CD14-positive monocyte (primary cell): ENCODE results near the gene EMID1. TPM values are rescaled to one million over a fixed set of nuclear protein-coding genes. Genes with fewer than 3 reads are reported as not detected.
A peak's percentile ranks its signal among the peaks of the same experiment; 100 is the strongest.

ENCODE experiments used
- DNase-seq, 3 donors: peaks; one replicate each; pipeline ENCODE4 v3.0.0-alpha.2; 2011 to 2022
- H2AFZ ChIP-seq: 2 replicates; pipeline ENCODE4 v1.6.0; 2012; ENCODE audit warnings: mild to moderate bottlenecking, low read depth, low read length, inconsistent platforms; ENCODE audit not compliant: insufficient read depth, poor library complexity, severe bottlenecking
- H3K27ac ChIP-seq, 2 donors: 1 replicate in 1 of 2; 2 replicates in 1 of 2; pipeline ENCODE4 v1.5.1; 2012 to 2013; ENCODE audit warnings: low read length in 2 of 2, control low read depth in 1 of 2, inconsistent platforms in 1 of 2, low read depth in 1 of 2, mild to moderate bottlenecking in 1 of 2
- H3K27me3 ChIP-seq, 2 donors: one replicate each; pipeline versions ENCODE4 v1.6.0 to v1.6.1; 2011 to 2013; ENCODE audit warnings: low read length in 2 of 2; ENCODE audit not compliant: control insufficient read depth in 2 of 2, insufficient read depth in 2 of 2
- H3K36me3 ChIP-seq, 2 donors: replicated peaks in 1 of 2; 1 replicate in 1 of 2; 2 replicates in 1 of 2; pipeline versions ENCODE4 v1.5.1 to v1.6.1; 2012 to 2013; ENCODE audit warnings: low read length in 2 of 2, control low read depth in 1 of 2, inconsistent platforms in 1 of 2, mild to moderate bottlenecking in 1 of 2; ENCODE audit not compliant: insufficient read depth in 2 of 2, control insufficient read depth in 1 of 2
- H3K4me1 ChIP-seq, 2 donors: 1 replicate in 1 of 2; 2 replicates in 1 of 2; pipeline versions ENCODE4 v1.5.1 to v1.6.1; 2012 to 2013; ENCODE audit warnings: low read length in 2 of 2, control low read depth in 1 of 2, inconsistent platforms in 1 of 2, mild to moderate bottlenecking in 1 of 2, moderate library complexity in 1 of 2; ENCODE audit not compliant: insufficient read depth in 2 of 2, control insufficient read depth in 1 of 2
- H3K4me2 ChIP-seq: replicated peaks from 2 replicates; pipeline ENCODE3; 2012; ENCODE audit warnings: low read length, moderate library complexity, mild to moderate bottlenecking; ENCODE audit not compliant: poor library complexity, severe bottlenecking; ENCODE audit errors: extremely low read depth
- H3K4me3 ChIP-seq, 3 experiments: fragments of 200-600 bp in 1 of 3; sonication (generic) in 1 of 3; replicated peaks in 1 of 3; 1 replicate in 2 of 3; 2 replicates in 1 of 3; pipeline ENCODE4 v1.5.1; 2011 to 2013; ENCODE audit warnings: low read length in 3 of 3, mild to moderate bottlenecking in 3 of 3, control low read depth in 2 of 3, low read depth in 2 of 3, inconsistent platforms in 1 of 3, moderate library complexity in 1 of 3
- H3K79me2 ChIP-seq: 2 replicates; pipeline ENCODE4 v1.6.0; 2012; ENCODE audit warnings: mild to moderate bottlenecking, control low read depth, inconsistent platforms, low read length, moderate library complexity; ENCODE audit not compliant: insufficient read depth
- H3K9ac ChIP-seq: 2 replicates; pipeline ENCODE4 v1.6.0; 2017; ENCODE audit warnings: low read length, mild to moderate bottlenecking; ENCODE audit not compliant: insufficient read depth, poor library complexity, severe bottlenecking
- H3K9me3 ChIP-seq, 2 donors: replicated peaks in 1 of 2; 1 replicate in 1 of 2; 2 replicates in 1 of 2; pipeline versions ENCODE4 v1.5.1 to v1.6.1; 2012 to 2013; ENCODE audit warnings: low read length in 2 of 2, control low read depth in 1 of 2; ENCODE audit not compliant: control insufficient read depth in 1 of 2, insufficient read depth in 1 of 2
- H4K20me1 ChIP-seq: 2 replicates; pipeline ENCODE4 v1.6.0; 2012; ENCODE audit warnings: mild to moderate bottlenecking, low read length, control low read depth, moderate library complexity; ENCODE audit not compliant: insufficient read depth
- H3K27ac Mint-ChIP-seq, 7 donors: one replicate each; pipeline ENCODE4 v1.8.0; 2020; ENCODE audit warnings: mild to moderate bottlenecking in 7 of 7, mixed read lengths in 7 of 7, moderate library complexity in 6 of 7, inconsistent platforms in 2 of 7
- H3K27me3 Mint-ChIP-seq, 3 donors: one replicate each; pipeline ENCODE4 v1.8.0; 2021 to 2022; ENCODE audit warnings: low read depth in 3 of 3, mild to moderate bottlenecking in 3 of 3, mixed read lengths in 3 of 3, moderate library complexity in 3 of 3, inconsistent platforms in 1 of 3
- H3K36me3 Mint-ChIP-seq, 2 donors: one replicate each; pipeline ENCODE4 v1.8.0; 2020; ENCODE audit warnings: mixed read lengths in 2 of 2, inconsistent platforms in 1 of 2, mild to moderate bottlenecking in 1 of 2
- H3K4me1 Mint-ChIP-seq: one replicate; pipeline ENCODE4 v1.8.0; 2020; ENCODE audit warnings: mild to moderate bottlenecking, mixed read lengths
- H3K4me3 Mint-ChIP-seq, 2 donors: one replicate each; pipeline ENCODE4 v1.8.0; 2020; ENCODE audit warnings: mild to moderate bottlenecking in 2 of 2, mixed read lengths in 2 of 2, moderate library complexity in 1 of 2
- H3K9me3 Mint-ChIP-seq, 7 donors: one replicate each; pipeline ENCODE4 v1.8.0; 2020 to 2022; ENCODE audit warnings: mixed read lengths in 7 of 7, mild to moderate bottlenecking in 6 of 7, moderate library complexity in 6 of 7, inconsistent platforms in 2 of 7
- WGBS: methylation state at CpG from one replicate; pipeline ENCODE4 v1.1.5; 2013; ENCODE audit warnings: missing lambda C conversion rate; ENCODE audit not compliant: insufficient coverage; 5-methylcytosine and 5-hydroxymethylcytosine counted together
- intact Hi-C, 2 donors: fragments of 100-400 bp; cut with micrococcal nuclease; formaldehyde crosslinking; loops; one replicate each; pipeline versions ENCODE4 v1.15.0 to v1.15.1; 2023
- polyA plus RNA-seq, 3 donors: library from polyadenylated mRNA; depleted of rRNA in 1 of 3; unstranded in 2 of 3; stranded (reverse) in 1 of 3; fragments of 300-500 nt in 2 of 3; fragments of >200 nt in 1 of 3; fragmentation: Illumina TruSeq in 2 of 3; gene quantifications; 1 replicate in 2 of 3; 2 replicates in 1 of 3; pipeline ENCODE4 v1.2.3, GENCODE V29; 2012 to 2021
- TF ChIP-seq, protein P1 (sequence below): fragments of 200-600 bp; IDR thresholded peaks from one replicate; pipeline ENCODE4 v1.8.0; 2022; ENCODE audit warnings: antibody characterized with exemption, mild to moderate bottlenecking

The EMID1 gene
- polyA plus RNA-seq, 3 donors = not detected

DNA sequence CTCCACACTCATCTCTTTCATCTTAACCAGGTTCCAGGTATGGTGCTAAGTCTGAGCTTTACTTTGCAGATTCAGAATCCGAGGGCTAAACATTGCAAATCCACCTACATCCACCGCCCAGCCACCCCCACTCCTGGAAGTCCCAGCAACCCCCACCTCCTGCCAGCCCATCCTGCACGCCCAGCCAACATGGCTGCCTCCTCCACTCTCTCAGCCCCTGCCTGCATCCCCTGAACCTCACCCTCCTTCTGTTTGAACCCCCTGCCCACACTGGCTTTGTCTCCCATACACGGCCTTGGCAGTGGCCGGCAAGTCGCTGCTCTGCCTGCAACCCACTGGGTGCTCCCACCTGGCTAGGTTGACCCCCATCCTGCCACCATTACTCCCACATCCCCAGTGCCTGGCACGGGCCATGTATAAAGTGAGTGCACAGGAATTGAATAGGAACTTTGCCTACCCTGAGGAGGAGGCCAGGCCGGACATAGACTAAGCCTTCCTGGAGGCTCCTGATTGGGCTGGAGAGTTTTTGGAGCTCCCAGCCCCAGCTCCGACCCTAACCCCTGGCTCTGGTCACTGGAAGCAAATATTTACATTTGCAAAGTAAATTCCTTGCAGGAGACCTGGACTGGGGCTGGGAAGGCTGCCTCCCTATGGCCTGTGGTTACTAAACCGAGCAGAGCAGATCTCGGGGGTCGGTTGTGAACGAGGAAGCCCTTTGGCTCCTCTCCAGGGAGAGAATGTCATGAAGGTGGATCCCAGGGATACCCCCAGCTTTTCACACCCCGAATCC, 14.4 kb downstream of the EMID1 start:
- Histone ChIP-seq H3K4me1 (peaks cover 8% of the 10 kb centered on the region in 2 donors), H3K79me2 (no peaks in the 10 kb centered on the region), H3K27me3 (no peaks in the 10 kb centered on the region), H2AFZ (no peak overlapping the region), H3K9me3 (no peaks in the 10 kb centered on the region), H3K4me3 (no peak overlapping the region), H3K9ac (no peak overlapping the region), H3K36me3 (no peaks in the 10 kb centered on the region), H3K4me2 (no peak overlapping the region), H3K27ac (no peak overlapping the region), H4K20me1 (no peaks in the 10 kb centered on the region)
- Mint-ChIP-seq H3K4me1 (peaks cover 8% of the 10 kb centered on the region), H3K27me3 (peaks cover 0 to 5% (median 4%) of the 10 kb centered on the region in 3 donors), H3K9me3 (no peaks in the 10 kb centered on the region), H3K27ac (peak overlapping the region in 1 of 7 donors; percentile 30), H3K36me3 (no peaks in the 10 kb centered on the region), H3K4me3 (peak overlapping the region in 1 of 2 donors; percentile 17)
- WGBS = 95% methylated on average over 7 of the region's 14 CpGs
- intact Hi-C loops = no loop called here
- DNase-seq = no peak
- TF ChIP-seq, protein P1, sequence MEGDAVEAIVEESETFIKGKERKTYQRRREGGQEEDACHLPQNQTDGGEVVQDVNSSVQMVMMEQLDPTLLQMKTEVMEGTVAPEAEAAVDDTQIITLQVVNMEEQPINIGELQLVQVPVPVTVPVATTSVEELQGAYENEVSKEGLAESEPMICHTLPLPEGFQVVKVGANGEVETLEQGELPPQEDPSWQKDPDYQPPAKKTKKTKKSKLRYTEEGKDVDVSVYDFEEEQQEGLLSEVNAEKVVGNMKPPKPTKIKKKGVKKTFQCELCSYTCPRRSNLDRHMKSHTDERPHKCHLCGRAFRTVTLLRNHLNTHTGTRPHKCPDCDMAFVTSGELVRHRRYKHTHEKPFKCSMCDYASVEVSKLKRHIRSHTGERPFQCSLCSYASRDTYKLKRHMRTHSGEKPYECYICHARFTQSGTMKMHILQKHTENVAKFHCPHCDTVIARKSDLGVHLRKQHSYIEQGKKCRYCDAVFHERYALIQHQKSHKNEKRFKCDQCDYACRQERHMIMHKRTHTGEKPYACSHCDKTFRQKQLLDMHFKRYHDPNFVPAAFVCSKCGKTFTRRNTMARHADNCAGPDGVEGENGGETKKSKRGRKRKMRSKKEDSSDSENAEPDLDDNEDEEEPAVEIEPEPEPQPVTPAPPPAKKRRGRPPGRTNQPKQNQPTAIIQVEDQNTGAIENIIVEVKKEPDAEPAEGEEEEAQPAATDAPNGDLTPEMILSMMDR = no peak

DNA sequence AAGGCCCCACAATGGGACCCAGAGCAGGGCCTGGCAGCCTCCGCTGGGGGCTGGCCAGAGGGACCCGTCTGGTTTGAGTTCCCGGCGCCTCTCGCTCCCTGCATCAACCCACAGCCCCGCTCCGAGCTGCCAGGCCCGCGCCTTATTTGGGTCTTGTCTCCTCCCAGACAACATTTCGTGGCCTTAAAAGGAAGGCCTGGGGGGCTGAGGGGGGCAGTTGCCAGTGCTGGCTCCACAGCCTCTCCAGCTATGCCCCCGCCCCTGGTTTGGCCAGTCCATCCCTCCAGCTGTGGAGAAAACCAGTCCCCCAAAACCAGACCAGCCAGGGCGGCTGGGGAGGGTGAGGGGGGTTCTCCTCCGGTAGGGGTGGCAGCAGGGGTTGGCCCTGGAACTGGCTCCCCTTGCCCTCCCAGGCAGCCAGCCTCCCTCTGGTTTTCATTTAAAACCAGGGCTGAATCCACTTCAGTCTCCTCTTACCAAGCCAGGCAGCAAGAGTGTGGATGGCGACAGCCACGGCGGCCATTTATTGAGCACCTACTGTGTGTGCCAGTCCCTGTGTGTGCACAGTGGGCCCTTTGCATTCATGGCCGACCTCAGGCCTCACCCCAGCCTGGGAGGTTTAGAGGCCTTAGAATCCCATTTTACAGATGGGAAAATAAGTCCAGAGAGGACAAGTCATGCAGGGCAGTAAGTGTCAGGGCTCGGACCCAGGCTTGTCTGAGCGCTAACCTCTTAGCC, 18.6 kb downstream of the EMID1 start:
- Histone ChIP-seq H3K27ac (no peak overlapping the region), H3K4me3 (no peak overlapping the region), H3K4me2 (no peak overlapping the region), H3K9ac (no peak overlapping the region), H4K20me1 (no peaks in the 10 kb centered on the region), H3K79me2 (no peaks in the 10 kb centered on the region), H3K27me3 (no peaks in the 10 kb centered on the region), H3K4me1 (no peaks in the 10 kb centered on the region), H3K36me3 (no peaks in the 10 kb centered on the region), H3K9me3 (no peaks in the 10 kb centered on the region), H2AFZ (no peak overlapping the region)
- peaks cover 5% of the 10 kb centered on the region for H3K4me1 Mint-ChIP-seq
- TF ChIP-seq, protein P1 = no peak
- H3K27me3 Mint-ChIP-seq = peaks cover under 1 to 1% (median 1%) of the 10 kb centered on the region in 3 donors
- no peaks in the 10 kb centered on the region for H3K9me3 Mint-ChIP-seq
- H3K36me3 Mint-ChIP-seq = no peaks in the 10 kb centered on the region
- no peak overlapping the region for H3K4me3 Mint-ChIP-seq
- no peak overlapping the region for H3K27ac Mint-ChIP-seq
- WGBS = 95% methylated on average over 8 of the region's 19 CpGs
- intact Hi-C loops = no loop called here
- DNase-seq = no peak
